ENCODE data around the gene MDM1. TPM values are rescaled to one million over a fixed set of nuclear protein-coding genes. Genes with fewer than 3 reads are reported as not detected.

The MDM1 gene
- polyA plus RNA-seq, 1 donor: 13.1 TPM

GRCh38 chr12:68356060-68356695 lies 24.0 kb upstream of the MDM1 start:
- no peak for DNase-seq

GRCh38 chr12:68354977-68355541 lies 22.9 kb upstream of the MDM1 start:
- DNase-seq: no peak

DNA sequence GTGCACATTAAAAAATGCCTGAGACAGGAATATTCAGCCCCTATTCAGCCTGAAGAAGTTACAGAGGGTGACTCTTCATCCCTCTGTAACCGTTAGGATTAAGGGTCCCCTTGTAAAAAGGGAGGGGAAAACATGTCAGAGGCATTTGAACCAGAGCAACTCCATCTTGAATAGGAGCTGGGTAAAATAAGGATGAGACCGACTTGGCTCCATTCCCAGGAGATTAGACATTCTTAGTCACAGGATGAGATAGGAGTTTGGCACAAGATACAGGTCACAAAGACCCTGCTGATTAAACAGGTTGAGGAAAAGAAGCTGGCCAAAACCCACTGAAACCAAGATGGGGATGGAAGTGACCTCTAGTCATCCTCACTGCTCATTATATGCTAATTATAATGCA lies 19.9 kb upstream of the MDM1 start:
- no peak for DNase-seq

GRCh38 chr12:68350753-68351152 lies 18.6 kb upstream of the MDM1 start:
- no peak for DNase-seq

DNA sequence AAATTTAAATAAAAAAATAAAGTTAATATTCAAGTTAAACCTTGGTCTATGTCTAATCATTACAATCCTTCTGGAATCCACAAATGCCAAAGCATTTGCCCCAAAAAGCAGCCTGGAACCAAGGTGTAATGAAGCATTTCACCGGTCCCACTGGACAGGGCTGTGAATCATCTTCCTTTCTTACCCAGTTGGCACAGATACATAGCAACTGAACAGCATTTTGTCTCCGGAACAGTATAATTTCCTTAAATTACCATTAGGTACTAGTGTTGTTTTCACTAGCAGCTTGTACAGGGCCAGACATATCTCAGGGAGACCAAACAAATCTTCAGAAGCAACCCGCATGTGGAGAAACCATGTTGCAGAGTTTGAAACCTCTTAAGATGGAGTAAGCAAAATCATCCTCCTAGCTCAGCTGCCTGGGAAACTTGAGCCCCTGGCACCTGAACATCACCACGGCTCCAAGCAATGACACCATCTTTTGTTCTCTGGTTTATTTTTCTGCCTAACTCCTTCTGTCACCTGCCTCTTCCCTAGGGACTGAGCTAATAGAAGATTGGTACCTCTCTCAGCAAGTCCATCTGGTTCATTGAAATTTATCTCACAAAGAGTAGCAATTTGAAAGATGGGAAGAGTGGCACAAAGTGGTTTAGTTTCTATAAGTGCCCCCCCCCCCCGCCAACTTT lies 17.9 kb upstream of the MDM1 start:
- no peak for DNase-seq

- no peak for DNase-seq
Observed at GRCh38 chr12:68349220-68349621, 17.1 kb upstream of the MDM1 start.

- no peak for DNase-seq
Observed at GRCh38 chr12:68348419-68348818, 16.3 kb upstream of the MDM1 start.

- no peak for DNase-seq
Observed at GRCh38 chr12:68345763-68346162, 13.6 kb upstream of the MDM1 start.

DNA sequence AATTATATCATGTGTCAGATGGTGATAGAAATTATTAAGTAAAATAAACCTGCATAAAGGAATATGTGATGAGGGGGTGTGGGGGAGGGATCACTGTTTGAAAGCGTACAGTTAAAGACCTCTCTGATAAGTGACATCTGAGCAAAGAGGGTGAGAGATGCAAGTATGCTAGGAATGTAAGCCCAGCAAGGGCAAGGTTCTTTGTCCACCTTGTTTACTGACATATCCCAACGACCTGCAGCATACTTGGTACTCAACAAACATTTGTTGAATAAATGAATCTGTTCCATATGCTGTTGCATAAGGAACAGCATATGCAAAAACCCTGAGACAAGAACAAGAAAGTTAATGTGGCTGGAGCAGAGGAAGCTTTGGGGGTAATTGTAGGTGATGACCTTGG lies 12.0 kb upstream of the MDM1 start:
- DNase-seq: no peak

DNA sequence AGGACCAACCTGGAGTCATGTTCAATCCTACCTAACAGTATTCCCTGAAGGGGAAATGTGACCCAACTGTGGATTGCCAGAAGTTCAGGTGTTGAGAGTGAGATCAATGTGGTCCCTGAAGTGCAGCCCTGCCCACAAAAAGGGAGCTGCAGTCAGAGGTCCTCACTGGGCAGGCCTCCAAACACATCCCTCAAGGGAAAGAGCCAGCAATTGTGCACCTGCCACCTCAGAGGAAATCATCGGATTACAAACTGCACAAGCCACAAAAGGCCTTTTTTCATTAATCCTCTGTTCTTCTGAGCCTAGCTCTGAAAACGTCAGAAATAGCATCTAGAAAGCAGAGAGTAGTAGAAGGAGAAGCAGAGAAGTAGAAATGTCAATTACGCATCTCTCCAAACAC lies 10.8 kb upstream of the MDM1 start:
- no peak for DNase-seq

- DNase-seq: no peak
Observed at GRCh38 chr12:68341822-68342221, 9.7 kb upstream of the MDM1 start.

DNA sequence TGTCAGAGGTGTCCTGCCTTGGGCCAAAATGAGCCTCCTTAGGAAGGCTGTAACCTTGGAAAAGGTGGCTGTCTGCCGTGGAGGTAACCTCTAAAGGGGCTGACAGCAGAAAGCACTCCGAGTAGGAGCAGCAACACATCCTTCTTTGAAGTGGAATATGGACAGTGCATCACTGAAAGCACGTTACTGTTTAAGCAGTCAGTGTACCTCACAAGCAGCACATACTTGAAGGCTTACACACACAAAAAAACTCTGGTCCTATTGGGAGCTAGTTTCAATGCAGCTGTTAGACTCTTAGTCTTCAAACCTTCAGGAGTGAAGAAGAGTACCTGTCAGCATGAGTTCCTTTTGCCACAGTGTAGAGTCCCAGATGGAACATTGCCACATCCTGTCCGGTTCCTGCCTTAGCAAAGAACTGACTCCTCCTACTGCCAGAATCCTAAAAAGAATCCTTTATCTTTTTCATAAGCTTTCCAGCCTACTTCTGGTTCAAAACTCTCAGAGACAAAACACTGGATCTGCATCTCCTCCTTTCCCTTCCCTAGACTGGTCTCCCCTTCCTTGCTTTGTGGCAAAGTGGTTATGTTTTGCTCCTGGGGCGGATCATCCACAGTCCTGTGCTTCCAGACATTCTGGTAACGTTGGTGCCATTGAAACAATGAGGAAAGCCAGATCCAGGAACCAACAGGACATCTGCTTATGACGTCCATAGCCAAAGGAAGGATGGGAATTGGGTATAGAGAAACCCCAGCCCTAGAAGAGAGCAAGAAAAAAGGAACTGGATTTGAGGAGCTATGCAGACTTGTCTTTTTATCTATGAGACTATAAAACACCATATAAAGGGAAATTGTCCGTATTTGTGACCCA lies 8.5 kb upstream of the MDM1 start:
- DNase-seq: no peak

DNA sequence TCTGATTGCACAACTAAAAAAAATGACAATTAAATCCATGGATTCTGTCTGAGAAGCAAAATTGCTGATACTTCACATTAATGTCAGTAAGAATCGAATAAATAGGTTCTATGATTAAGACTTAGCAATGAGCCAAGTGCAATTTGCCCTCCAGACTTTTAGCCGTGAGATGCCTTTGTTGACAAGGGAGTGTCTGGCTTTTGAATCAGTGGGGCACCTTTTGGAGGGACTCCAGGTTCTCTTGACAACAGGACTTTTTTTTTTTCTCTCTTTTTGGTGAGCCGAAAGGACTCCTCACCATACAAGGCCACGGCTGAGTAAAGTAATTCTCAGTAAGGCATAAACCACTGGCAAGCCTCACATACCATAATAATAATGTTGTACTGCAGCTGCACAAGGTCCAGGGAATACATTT lies 4.7 kb upstream of the MDM1 start:
- no peak for DNase-seq

- no peak for DNase-seq
Observed at GRCh38 chr12:68335462-68335861, 3.3 kb upstream of the MDM1 start.

- DNase-seq: no peak
Observed at GRCh38 chr12:68334132-68334531, 2.0 kb upstream of the MDM1 start.

DNA sequence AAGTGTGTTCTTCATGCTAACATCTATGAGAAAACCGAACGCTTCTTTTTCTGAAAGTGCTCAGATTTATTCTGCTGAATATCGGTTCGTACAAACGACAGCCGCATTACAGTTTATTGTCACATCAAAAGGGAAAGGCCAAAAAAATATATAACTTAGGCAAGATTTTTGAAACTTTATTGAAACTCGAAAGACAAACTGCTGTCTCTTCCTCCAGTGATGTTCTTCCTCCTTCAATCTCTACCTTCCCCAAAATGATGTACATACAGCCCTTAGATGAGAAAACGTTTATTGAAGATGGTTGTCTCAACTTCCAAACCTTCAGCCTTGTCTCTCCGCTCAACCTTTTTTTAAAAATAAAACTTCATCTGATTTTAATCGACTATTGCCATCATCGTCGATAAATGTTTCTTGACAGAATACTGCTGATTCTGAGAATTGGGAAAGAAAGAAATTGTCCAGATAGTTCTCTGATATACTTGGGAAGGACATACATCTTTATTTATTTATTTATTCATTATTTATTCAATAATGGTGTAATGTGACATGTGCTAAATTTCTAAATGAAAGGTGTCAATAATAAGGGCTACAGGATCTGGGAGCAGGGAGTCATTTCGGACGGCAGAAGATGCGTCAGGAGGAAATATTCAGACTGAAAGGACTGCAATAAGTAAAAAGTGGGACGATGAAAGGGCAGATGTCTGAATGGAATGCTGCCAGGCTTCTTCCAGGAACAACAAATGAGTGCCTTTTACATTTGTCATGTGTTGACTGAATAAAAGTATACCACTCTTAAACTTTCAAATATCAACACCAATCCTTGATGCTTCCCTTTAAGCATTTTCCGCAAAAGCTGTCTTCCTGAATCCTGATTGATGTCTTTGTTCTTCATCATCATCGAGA lies 817 bp upstream of the MDM1 start:
- no peak for DNase-seq

- DNase-seq: no peak
Observed at GRCh38 chr12:68331500-68331868, 678 bp downstream of the MDM1 start.

DNA sequence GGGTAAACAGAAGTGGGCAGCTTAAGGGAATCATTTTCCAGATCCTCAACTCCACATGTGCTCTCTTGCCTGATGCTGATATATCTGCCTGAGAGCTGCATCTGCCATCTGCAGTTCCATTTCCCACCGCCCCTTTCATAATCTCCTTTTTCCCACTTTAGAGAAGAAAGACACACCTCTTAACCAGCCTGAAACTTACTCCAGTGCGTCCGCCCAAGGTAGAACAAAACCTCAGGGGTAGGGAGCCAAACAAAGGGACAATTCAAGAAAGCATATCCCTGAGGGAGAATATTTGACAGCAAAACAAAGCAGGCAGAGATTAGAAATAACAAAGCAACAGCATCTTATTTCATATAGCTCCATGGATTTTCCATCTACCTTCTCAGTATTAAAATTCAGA lies 4.3 kb downstream of the MDM1 start:
- no peak for DNase-seq

DNA sequence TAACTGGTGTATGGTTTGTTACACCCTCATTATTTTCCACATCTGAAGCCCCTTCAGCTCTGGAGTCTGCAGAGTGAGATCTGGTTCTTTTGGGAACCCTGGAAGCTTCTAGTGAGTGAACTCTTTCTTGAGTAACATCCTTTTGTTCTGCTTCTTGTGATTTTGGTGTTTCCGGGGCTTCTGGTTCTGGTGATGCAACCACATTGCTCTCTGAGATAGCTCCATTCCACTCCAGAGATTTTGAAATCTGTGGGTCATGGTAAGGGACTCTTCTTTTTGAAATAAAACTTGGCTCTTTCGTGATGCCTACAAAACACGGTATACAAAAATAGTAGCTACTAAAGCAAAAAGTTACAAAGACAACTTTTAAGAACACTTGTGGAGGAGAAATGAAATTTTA lies 5.4 kb downstream of the MDM1 start:
- DNase-seq: no peak

GRCh38 chr12:68325966-68326365 lies 6.2 kb downstream of the MDM1 start:
- DNase-seq: no peak

DNA sequence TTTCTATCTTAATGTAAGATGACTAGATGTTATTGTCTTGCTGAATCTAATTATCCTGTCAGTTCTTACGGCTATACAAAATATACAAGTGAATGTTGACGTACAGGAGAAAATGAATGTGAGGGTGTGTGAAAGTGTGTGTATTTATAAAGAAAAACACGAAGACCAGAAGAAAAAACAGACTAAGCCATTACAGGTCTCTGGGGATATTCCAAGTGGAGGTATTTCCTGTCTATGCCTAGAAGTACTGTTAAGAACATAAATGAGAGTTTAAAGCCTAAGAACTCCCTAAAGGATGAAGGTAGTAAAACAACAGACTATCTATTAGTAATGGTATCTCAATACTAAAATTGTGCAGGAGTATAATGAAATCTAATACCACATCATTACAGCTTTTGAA lies 7.6 kb downstream of the MDM1 start:
- no peak for DNase-seq

DNA sequence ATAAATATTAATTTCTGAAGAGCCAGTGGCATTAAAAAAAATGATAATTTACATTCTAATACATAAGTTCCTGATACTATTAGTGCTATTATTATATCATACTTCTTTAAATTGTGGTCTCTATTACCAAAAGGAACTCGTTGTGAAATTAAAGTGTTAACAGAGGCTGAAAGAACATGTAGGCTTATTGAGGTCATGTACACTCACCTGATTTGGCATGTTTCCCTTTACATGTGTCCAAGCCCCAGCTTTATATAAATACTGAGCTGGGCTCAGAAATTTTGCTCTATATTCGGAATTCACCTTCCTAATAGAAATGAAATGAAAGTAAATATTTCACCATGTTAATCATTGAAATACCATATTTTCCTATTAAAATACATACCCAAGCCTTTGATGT lies 11.0 kb downstream of the MDM1 start:
- DNase-seq: no peak
